ENCODE measurements around the gene CAMSAP2.

Gene CAMSAP2

GRCh38 chr1:200885623-200886402, 147.1 kb downstream of the CAMSAP2 start:
- DNase-seq: no peak

GRCh38 chr1:200886594-200886993, 147.9 kb downstream of the CAMSAP2 start:
- no peak for DNase-seq

GRCh38 chr1:200887036-200887435, 148.3 kb downstream of the CAMSAP2 start:
- DNase-seq: no peak

GRCh38 chr1:200887772-200888348, 149.2 kb downstream of the CAMSAP2 start:
- DNase-seq: no peak

GRCh38 chr1:200888349-200888838, 149.7 kb downstream of the CAMSAP2 start:
- DNase-seq: peak; percentile 64

- no peak for DNase-seq
These were observed 150.9 kb downstream of the CAMSAP2 start for GRCh38 chr1:200889571-200889970.

GRCh38 chr1:200890027-200890426, 151.3 kb downstream of the CAMSAP2 start:
- no peak for DNase-seq

GRCh38 chr1:200890818-200891773, 152.4 kb downstream of the CAMSAP2 start:
- peak; percentile 50 for DNase-seq

GRCh38 chr1:200891774-200892157, 153.1 kb downstream of the CAMSAP2 start:
- DNase-seq: no peak

- DNase-seq: no peak
These were observed 153.9 kb downstream of the CAMSAP2 start for GRCh38 chr1:200892546-200892945.

- DNase-seq: no peak
These were observed 154.3 kb downstream of the CAMSAP2 start for GRCh38 chr1:200892958-200893357.

- no peak for DNase-seq
These were observed 154.8 kb downstream of the CAMSAP2 start for GRCh38 chr1:200893411-200893901.

GRCh38 chr1:200894712-200895442, 156.2 kb downstream of the CAMSAP2 start, which contains the start of gene INAVA:
TSS of gene INAVA (plus strand) at chr1:200894900. CDS start at chr1:200898401, 3,501 bp downstream.
- DNase-seq: no peak

GRCh38 chr1:200895443-200895789, 156.7 kb downstream of the CAMSAP2 start:
- DNase-seq: no peak

- no peak for DNase-seq
These were observed 157.3 kb downstream of the CAMSAP2 start for GRCh38 chr1:200895801-200896530.

- DNase-seq: no peak
These were observed 158.0 kb downstream of the CAMSAP2 start for GRCh38 chr1:200896531-200897196.

GRCh38 chr1:200897259-200897658, 158.6 kb downstream of the CAMSAP2 start:
- DNase-seq: no peak

GRCh38 chr1:200899015-200899386, 160.3 kb downstream of the CAMSAP2 start:
- no peak for DNase-seq

GRCh38 chr1:200899451-200899915, 160.8 kb downstream of the CAMSAP2 start:
- DNase-seq: no peak

GRCh38 chr1:200899954-200900867, 161.5 kb downstream of the CAMSAP2 start:
- no peak for DNase-seq
